GM18909 (cell line): ENCODE results near the gene AMIGO3.
"Not testable (repeated sequence)": the region's sequence is repeated elsewhere in the genome, so short reads cannot be mapped to it uniquely, and the experiment has no call there.

Experiments
- ATAC-seq: cut with Tn5 transposase; IDR thresholded peaks from one replicate; pipeline ENCODE4 v1.9.1; 2021; ENCODE audit warnings: mild to moderate bottlenecking; ENCODE audit not compliant: unreplicated experiment, poor library complexity

Gene AMIGO3

GRCh38 chr3:49719214-49719884 lies at the start of gene AMIGO3:
AMIGO3 (minus strand) TSS chr3:49719684; CDS start chr3:49719465, 219 bp downstream.
- ATAC-seq, result peak; percentile 49

- ATAC-seq, result no peak
Measured at GRCh38 chr3:49763981-49764380, 44.5 kb upstream of the AMIGO3 start.

GRCh38 chr3:49761661-49762060 lies 42.2 kb upstream of the AMIGO3 start:
- no peak for ATAC-seq

- no peak for ATAC-seq
Measured at GRCh38 chr3:49759226-49759625, 39.7 kb upstream of the AMIGO3 start.

- ATAC-seq, result no peak
Measured at GRCh38 chr3:49757197-49757596, 37.7 kb upstream of the AMIGO3 start.

- no peak for ATAC-seq
Measured at GRCh38 chr3:49756036-49756435, 36.6 kb upstream of the AMIGO3 start.

- no peak for ATAC-seq
Measured at GRCh38 chr3:49754536-49754935, 35.1 kb upstream of the AMIGO3 start.

GRCh38 chr3:49751501-49751900 lies 32.0 kb upstream of the AMIGO3 start:
- no peak for ATAC-seq

GRCh38 chr3:49750056-49750455 lies 30.6 kb upstream of the AMIGO3 start:
- ATAC-seq, result no peak

- not testable (repeated sequence) for ATAC-seq
Measured at GRCh38 chr3:49748874-49749273, 29.4 kb upstream of the AMIGO3 start.

- ATAC-seq, result no peak
Measured at GRCh38 chr3:49747792-49748480, 28.5 kb upstream of the AMIGO3 start.

GRCh38 chr3:49745986-49746385 lies 26.5 kb upstream of the AMIGO3 start:
- no peak for ATAC-seq

- no peak for ATAC-seq
Measured at GRCh38 chr3:49740427-49740826, 20.9 kb upstream of the AMIGO3 start.

- ATAC-seq, result no peak
Measured at GRCh38 chr3:49738067-49738713, 18.7 kb upstream of the AMIGO3 start.

- no peak for ATAC-seq
Measured at GRCh38 chr3:49734752-49735151, 15.3 kb upstream of the AMIGO3 start.

GRCh38 chr3:49733551-49733950 lies 14.1 kb upstream of the AMIGO3 start:
- no peak for ATAC-seq

GRCh38 chr3:49732597-49732996 lies 13.1 kb upstream of the AMIGO3 start:
- no peak for ATAC-seq

- no peak for ATAC-seq
Measured at GRCh38 chr3:49729966-49730609, 10.6 kb upstream of the AMIGO3 start.

GRCh38 chr3:49727924-49728361 lies 8.5 kb upstream of the AMIGO3 start:
- ATAC-seq, result no peak

GRCh38 chr3:49727154-49727923 lies 7.9 kb upstream of the AMIGO3 start:
- ATAC-seq, result no peak
